Esophagus muscularis mucosa (tissue), 4 donors: Measurements from ENCODE around the gene ARL15. TPM values are rescaled to one million over a fixed set of nuclear protein-coding genes. Genes with fewer than 3 reads are reported as not detected.

Experiments used
- DNase-seq: peaks from one replicate; pipeline ENCODE4 v3.0.0-alpha.2; 2017; ENCODE audit errors: extremely low spot score
- H3K27ac ChIP-seq, 4 donors: fragments of 200-600 bp; sonication (generic); replicated peaks in 1 of 4; 1 replicate in 3 of 4; 2 replicates in 1 of 4; pipeline ENCODE4 v1.5.1; 2016 to 2019; ENCODE audit warnings: mild to moderate bottlenecking in 1 of 4
- H3K27me3 ChIP-seq, 4 donors: fragments of 200-600 bp; sonication (generic); one replicate each; pipeline versions ENCODE4 v1.5.1 to v1.6.0; 2016 to 2019
- H3K36me3 ChIP-seq, 4 donors: fragments of 200-600 bp; sonication (generic); one replicate each; pipeline ENCODE4 v1.5.1; 2016 to 2019
- H3K4me1 ChIP-seq, 4 donors: fragments of 200-600 bp; sonication (generic); one replicate each; pipeline ENCODE4 v1.5.1; 2016 to 2019
- H3K4me3 ChIP-seq, 4 donors: fragments of 200-600 bp; sonication (generic); 1 replicate in 2 of 4; 2 replicates in 2 of 4; pipeline ENCODE4 v1.5.1; 2016 to 2019; ENCODE audit warnings: mild to moderate bottlenecking in 4 of 4, moderate library complexity in 1 of 4
- H3K9me3 ChIP-seq, 4 donors: fragments of 200-600 bp; sonication (generic); 1 replicate in 3 of 4; 2 replicates in 1 of 4; pipeline ENCODE4 v1.5.1; 2016 to 2019
- EP300 ChIP-seq: sonication (generic); formaldehyde crosslinking; IDR thresholded peaks from one replicate; pipeline ENCODE4 v1.6.1; 2017; ENCODE audit warnings: antibody characterized with exemption
- POLR2A ChIP-seq: fragments of 450-650 bp; IDR thresholded peaks from one replicate; pipeline ENCODE4 v1.6.1; 2017; ENCODE audit warnings: antibody characterized with exemption, moderate library complexity, mild to moderate bottlenecking, low read depth
- POLR2AphosphoS5 ChIP-seq, 2 donors: sonication (generic); formaldehyde crosslinking; IDR thresholded peaks; one replicate each; pipeline ENCODE4 v1.6.1; 2017; ENCODE audit warnings: antibody characterized with exemption in 2 of 2
- WGBS: methylation state at CpG from one replicate; pipeline ENCODE4 v1.1.5; 2018; 5-methylcytosine and 5-hydroxymethylcytosine counted together
- intact Hi-C: fragments of 100-400 bp; cut with DNase I; formaldehyde crosslinking; loops from one replicate; pipeline ENCODE4 v1.15.1; 2023
- total RNA-seq, 4 donors: library from RNA; depleted of rRNA; stranded (reverse); fragments of >200 nt; gene quantifications; one replicate each; pipeline versions ENCODE4 v1.1.0 to v1.2.1, GENCODE V29; 2016
- TF ChIP-seq, protein P1 (sequence below), 3 experiments: fragments of 200-600 bp in 2 of 3; fragments of 450-650 bp in 1 of 3; sonication (generic) in 2 of 3; IDR thresholded peaks; one replicate each; pipeline ENCODE4 v1.5.1; 2017 to 2019; ENCODE audit warnings: antibody characterized with exemption in 3 of 3, mild to moderate bottlenecking in 2 of 3, moderate library complexity in 1 of 3

The ARL15 gene
- total RNA-seq, 4 donors from 2014 or later: 11.6 to 21.6 (median 16.5) TPM

DNA sequence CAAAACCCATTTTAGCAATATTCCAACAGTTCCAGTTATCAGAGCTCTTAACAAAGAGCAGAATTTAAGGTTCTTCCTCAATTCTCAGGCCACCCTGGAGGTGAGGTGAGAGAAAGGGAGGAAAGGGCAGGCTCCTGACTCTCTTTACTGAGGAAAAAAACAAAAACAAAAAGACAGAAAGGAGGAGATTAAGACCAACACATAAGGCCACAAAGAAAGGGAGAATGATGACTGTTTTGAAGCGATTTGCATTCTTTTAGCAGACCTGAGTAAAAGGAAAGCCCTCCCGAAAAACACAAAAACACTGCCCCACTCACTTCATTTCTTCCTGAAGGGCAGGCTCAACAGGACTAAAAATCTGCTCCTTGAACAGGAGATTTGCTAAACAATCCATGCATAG lies 300.5 kb downstream of the ARL15 start:
- Histone ChIP-seq H3K9me3 (peaks cover 0 to 8% (median 0%) of the 10 kb centered on the region in 4 donors), H3K4me1 (peaks cover 0 to 3% (median 0%) of the 10 kb centered on the region in 4 donors), H3K36me3 (no peaks in the 10 kb centered on the region), H3K27ac (no peak overlapping the region), H3K4me3 (no peak overlapping the region), H3K27me3 (no peaks in the 10 kb centered on the region)
- TF ChIP-seq EP300 (no peak), POLR2A (no peak), POLR2AphosphoS5 (IDR thresholded peaks at IDR 0.05) (no peak)
- TF ChIP-seq, protein P1, sequence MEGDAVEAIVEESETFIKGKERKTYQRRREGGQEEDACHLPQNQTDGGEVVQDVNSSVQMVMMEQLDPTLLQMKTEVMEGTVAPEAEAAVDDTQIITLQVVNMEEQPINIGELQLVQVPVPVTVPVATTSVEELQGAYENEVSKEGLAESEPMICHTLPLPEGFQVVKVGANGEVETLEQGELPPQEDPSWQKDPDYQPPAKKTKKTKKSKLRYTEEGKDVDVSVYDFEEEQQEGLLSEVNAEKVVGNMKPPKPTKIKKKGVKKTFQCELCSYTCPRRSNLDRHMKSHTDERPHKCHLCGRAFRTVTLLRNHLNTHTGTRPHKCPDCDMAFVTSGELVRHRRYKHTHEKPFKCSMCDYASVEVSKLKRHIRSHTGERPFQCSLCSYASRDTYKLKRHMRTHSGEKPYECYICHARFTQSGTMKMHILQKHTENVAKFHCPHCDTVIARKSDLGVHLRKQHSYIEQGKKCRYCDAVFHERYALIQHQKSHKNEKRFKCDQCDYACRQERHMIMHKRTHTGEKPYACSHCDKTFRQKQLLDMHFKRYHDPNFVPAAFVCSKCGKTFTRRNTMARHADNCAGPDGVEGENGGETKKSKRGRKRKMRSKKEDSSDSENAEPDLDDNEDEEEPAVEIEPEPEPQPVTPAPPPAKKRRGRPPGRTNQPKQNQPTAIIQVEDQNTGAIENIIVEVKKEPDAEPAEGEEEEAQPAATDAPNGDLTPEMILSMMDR (IDR thresholded peaks at IDR 0.05): no peak
- no peak for DNase-seq
- intact Hi-C loops: no loop called here
- 83% methylated on average over 2 of the region's 2 CpGs for WGBS

DNA sequence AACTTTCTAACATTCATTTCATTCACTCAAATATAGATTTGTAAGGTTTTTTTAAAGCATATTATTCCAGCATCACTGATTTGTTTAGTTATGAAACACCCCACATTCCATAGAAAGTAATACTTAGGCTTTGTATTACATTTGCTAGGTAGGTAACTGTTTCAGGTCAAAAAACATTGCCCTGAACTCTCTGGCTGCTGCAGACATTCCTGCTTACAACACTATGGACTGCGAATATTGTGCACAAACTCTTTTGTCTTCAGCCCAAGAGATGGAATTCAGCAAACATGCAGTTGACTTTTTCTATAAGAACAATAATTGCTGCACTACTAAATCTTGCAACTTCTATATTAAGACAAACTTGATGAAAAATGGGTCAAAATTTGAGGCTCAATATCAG lies 301.0 kb downstream of the ARL15 start:
- Histone ChIP-seq H3K9me3 (peaks cover 0 to 8% (median 0%) of the 10 kb centered on the region in 4 donors), H3K36me3 (no peaks in the 10 kb centered on the region), H3K27me3 (no peaks in the 10 kb centered on the region), H3K4me3 (no peak overlapping the region), H3K4me1 (peaks cover 0 to 3% (median 0%) of the 10 kb centered on the region in 4 donors), H3K27ac (no peak overlapping the region)
- no peak for TF ChIP-seq POLR2A
- TF ChIP-seq EP300: no peak
- TF ChIP-seq, protein P1 (IDR thresholded peaks at IDR 0.05): no peak
- no peak for TF ChIP-seq POLR2AphosphoS5 (IDR thresholded peaks at IDR 0.05)
- DNase-seq: no peak
- WGBS: 33% methylated on average over 1 of the region's 1 CpG
- intact Hi-C loops: no loop called here

DNA sequence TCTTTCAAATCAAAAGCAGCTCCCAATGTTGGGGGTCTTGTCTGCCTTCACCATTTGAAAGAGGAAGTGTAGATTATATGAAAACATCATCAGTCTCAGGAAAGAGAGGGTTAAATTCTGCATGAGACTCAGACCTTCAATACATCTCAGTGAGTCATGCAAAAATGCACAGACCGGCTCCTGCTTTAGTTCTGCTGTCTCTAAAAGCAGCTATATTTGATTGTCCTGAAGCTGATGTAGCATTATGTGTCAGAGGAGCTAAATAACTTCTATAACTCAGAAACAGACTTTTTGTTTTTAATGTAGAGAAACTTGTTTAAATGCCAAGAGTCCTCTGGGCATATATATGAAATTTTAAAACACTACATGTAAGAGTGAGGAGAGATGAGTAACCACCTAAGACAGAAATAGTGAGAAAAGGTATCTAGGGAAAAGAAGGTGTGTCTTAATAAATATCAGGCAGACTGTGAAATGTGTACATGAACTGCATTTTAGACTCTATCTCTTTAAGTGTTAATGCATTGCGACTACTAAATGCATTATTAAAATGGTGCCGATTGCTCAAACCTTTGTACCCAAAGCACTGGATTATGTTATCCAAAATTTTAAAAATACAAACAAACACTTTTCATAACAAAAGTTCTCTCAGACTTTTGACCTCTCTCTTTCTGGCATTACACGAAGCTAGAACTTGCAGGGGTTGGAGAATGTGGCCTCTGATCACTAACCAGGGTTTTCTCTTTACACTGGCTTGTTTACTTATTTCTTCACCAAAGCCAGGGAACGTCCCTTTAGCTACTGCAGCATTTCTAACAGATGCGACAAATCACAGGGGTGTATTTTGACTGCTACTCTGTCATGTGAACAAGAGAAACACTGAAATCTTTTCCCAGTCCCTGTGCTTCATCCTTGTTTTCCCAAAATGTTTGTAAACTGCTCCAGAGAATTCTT lies 302.3 kb downstream of the ARL15 start:
- WGBS: 57% methylated on average over 6 of the region's 6 CpGs
- DNase-seq: no peak
- Histone ChIP-seq H3K4me1 (peaks cover 0 to 3% (median 0%) of the 10 kb centered on the region in 4 donors), H3K4me3 (no peak overlapping the region), H3K27me3 (no peaks in the 10 kb centered on the region), H3K27ac (no peak overlapping the region), H3K36me3 (no peaks in the 10 kb centered on the region), H3K9me3 (no peaks in the 10 kb centered on the region)
- TF ChIP-seq POLR2AphosphoS5 (IDR thresholded peaks at IDR 0.05) (no peak), POLR2A (no peak), EP300 (no peak)
- intact Hi-C loops: no loop called here

DNA sequence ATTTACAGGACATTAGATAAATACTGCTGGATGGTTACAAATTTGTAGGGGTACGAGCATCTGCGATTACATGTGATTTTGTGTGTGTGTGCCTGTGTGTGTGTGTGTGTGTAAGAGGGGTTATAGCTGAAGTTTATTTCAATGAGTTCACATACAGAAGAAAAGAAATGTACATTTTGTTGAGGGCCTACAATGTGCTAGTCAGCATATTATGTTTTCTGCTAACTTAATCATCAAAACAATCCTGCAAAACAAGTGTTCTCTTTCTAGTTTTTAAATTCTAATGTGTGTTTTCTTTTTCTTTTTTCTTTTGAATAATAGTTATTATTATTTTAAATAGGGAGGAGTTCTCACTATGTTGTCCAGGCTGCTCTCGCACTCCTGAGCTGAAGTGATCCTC lies 305.7 kb downstream of the ARL15 start:
- peaks cover 0 to 3% (median 0%) of the 10 kb centered on the region in 4 donors for H3K4me1 ChIP-seq
- H3K27me3 ChIP-seq: no peaks in the 10 kb centered on the region
- TF ChIP-seq POLR2A (no peak), POLR2AphosphoS5 (IDR thresholded peaks at IDR 0.05) (no peak)
- TF ChIP-seq, protein P1 (IDR thresholded peaks at IDR 0.05): no peak
- H3K9me3 ChIP-seq: no peaks in the 10 kb centered on the region
- H3K36me3 ChIP-seq: no peaks in the 10 kb centered on the region
- H3K4me3 ChIP-seq: no peak overlapping the region
- DNase-seq: no peak
- intact Hi-C loops: no loop called here
- WGBS: 75% methylated on average over 3 of the region's 3 CpGs
- no peak overlapping the region for H3K27ac ChIP-seq

DNA sequence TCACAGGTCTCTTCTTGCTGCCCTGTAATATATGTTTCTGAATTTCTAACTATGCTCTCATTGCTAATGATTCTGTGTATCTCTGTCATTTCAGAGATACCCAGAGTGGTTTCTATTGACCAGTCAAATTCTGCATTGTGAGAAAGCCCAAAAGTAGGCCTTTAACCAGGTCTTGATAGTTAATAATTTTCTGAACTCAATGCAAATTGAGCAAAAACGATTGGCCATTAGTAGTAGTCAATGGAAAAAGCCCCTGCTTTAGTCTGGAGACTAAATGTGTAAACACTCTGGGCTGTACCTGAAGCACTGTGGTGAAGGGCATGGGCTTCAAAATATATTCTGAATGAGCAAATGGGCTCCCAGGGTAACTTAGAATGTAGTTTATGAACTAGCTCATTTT lies 307.6 kb downstream of the ARL15 start:
- H3K4me3 ChIP-seq: no peak overlapping the region
- intact Hi-C loops: no loop called here
- H3K36me3 ChIP-seq: no peaks in the 10 kb centered on the region

More for the DNA sequence above, 307.6 kb downstream of the ARL15 start:
- no peak overlapping the region for H3K27ac ChIP-seq
- no peak for TF ChIP-seq EP300
- no peak for TF ChIP-seq POLR2AphosphoS5 (IDR thresholded peaks at IDR 0.05)
- TF ChIP-seq, protein P1 (IDR thresholded peaks at IDR 0.05): no peak
- no peak for TF ChIP-seq POLR2A
- no peaks in the 10 kb centered on the region for H3K9me3 ChIP-seq
- no peaks in the 10 kb centered on the region for H3K27me3 ChIP-seq
- 79% methylated on average over 1 of the region's 1 CpG for WGBS
- no peak for DNase-seq
- no peaks in the 10 kb centered on the region for H3K4me1 ChIP-seq
